Measurements from ENCODE around the gene TSSK2. TPM values are rescaled to one million over a fixed set of nuclear protein-coding genes. Genes with fewer than 3 reads are reported as not detected.
A peak's percentile ranks its signal among the peaks of the same experiment; 100 is the strongest.

Gene TSSK2
- total and polyA plus RNA-seq, 4 donors: 0.08 to 0.25 (median 0.08) TPM; not detected in 1

GRCh38 chr22:19115628-19116027, 15.5 kb upstream of the TSSK2 start:
- H3K9me3 ChIP-seq (ENCODE audit: control insufficient read depth in 4 of 4, insufficient read depth in 3 of 4, low read length in 3 of 4): no peaks in the 10 kb centered on the region
- 76 to 78% methylated on average over 4 of the region's 4 CpGs for WGBS, 2 donors
- no peak for ATAC-seq (ENCODE audit: insufficient read depth, low FRiP score)
- DNase-seq: no peak
- peaks cover 4 to 47% (median 19%) of the 10 kb centered on the region in 5 donors for H3K4me1 ChIP-seq (ENCODE audit: control insufficient read depth in 5 of 5, insufficient read depth in 5 of 5, low read length in 5 of 5)
- H3K4me3 ChIP-seq: no peak overlapping the region
- no peak for TF ChIP-seq CTCF (IDR thresholded peaks at IDR 0.05; ENCODE audit: control extremely low read depth, extremely low read depth)
- no peaks in the 10 kb centered on the region for H3K27me3 ChIP-seq (ENCODE audit: control insufficient read depth in 3 of 3, insufficient read depth in 3 of 3, low read length in 2 of 3)
- peaks cover 0 to 2% (median 0%) of the 10 kb centered on the region in 4 donors for H3K36me3 ChIP-seq (ENCODE audit: control insufficient read depth in 4 of 4, insufficient read depth in 4 of 4, low read length in 4 of 4)
- no peak overlapping the region for H3K9ac ChIP-seq (ENCODE audit: insufficient read depth in 1 of 2, low read length in 2 of 2)
- no peak overlapping the region for H3K27ac ChIP-seq (ENCODE audit: low read depth in 1 of 2, low read length in 1 of 2)

GRCh38 chr22:19117111-19117512, 14.0 kb upstream of the TSSK2 start:
- Histone ChIP-seq H3K27me3 (ENCODE audit: control insufficient read depth in 3 of 3, insufficient read depth in 3 of 3, low read length in 2 of 3) (no peaks in the 10 kb centered on the region), H3K36me3 (ENCODE audit: control insufficient read depth in 4 of 4, insufficient read depth in 4 of 4, low read length in 4 of 4) (no peaks in the 10 kb centered on the region), H3K4me3 (no peak overlapping the region), H3K27ac (ENCODE audit: low read depth in 1 of 2, low read length in 1 of 2) (peak overlapping the region in 1 of 2 donors; percentile 75), H3K4me1 (ENCODE audit: control insufficient read depth in 5 of 5, insufficient read depth in 5 of 5, low read length in 5 of 5) (peaks cover 4 to 45% (median 20%) of the 10 kb centered on the region in 5 donors), H3K9ac (ENCODE audit: insufficient read depth in 1 of 2, low read length in 2 of 2) (no peak overlapping the region), H3K9me3 (ENCODE audit: control insufficient read depth in 4 of 4, insufficient read depth in 3 of 4, low read length in 3 of 4) (no peaks in the 10 kb centered on the region)
- no peak for DNase-seq
- TF ChIP-seq CTCF (IDR thresholded peaks at IDR 0.05; ENCODE audit: control extremely low read depth, extremely low read depth): no peak
- 56 to 69% methylated on average over 9 of the region's 9 CpGs for WGBS, 2 donors
- no peak for ATAC-seq (ENCODE audit: insufficient read depth, low FRiP score)

- Histone ChIP-seq H3K27ac (ENCODE audit: low read depth in 1 of 2, low read length in 1 of 2) (no peak overlapping the region), H3K9ac (ENCODE audit: insufficient read depth in 1 of 2, low read length in 2 of 2) (no peak overlapping the region), H3K9me3 (ENCODE audit: control insufficient read depth in 4 of 4, insufficient read depth in 3 of 4, low read length in 3 of 4) (no peaks in the 10 kb centered on the region), H3K27me3 (ENCODE audit: control insufficient read depth in 3 of 3, insufficient read depth in 3 of 3, low read length in 2 of 3) (no peaks in the 10 kb centered on the region), H3K4me3 (no peak overlapping the region), H3K36me3 (ENCODE audit: control insufficient read depth in 4 of 4, insufficient read depth in 4 of 4, low read length in 4 of 4) (no peaks in the 10 kb centered on the region), H3K4me1 (ENCODE audit: control insufficient read depth in 5 of 5, insufficient read depth in 5 of 5, low read length in 5 of 5) (peaks cover 4 to 45% (median 20%) of the 10 kb centered on the region in 5 donors)
- DNase-seq (no peak), ATAC-seq (ENCODE audit: insufficient read depth, low FRiP score) (no peak)
- WGBS, 2 donors: 93 to 99% methylated on average over 4 of the region's 4 CpGs
- TF ChIP-seq CTCF (IDR thresholded peaks at IDR 0.05; ENCODE audit: control extremely low read depth, extremely low read depth): no peak
Observed at GRCh38 chr22:19118329-19118880, 12.7 kb upstream of the TSSK2 start.

GRCh38 chr22:19119949-19120348, 11.2 kb upstream of the TSSK2 start:
- no peak for ATAC-seq (ENCODE audit: insufficient read depth, low FRiP score)
- Histone ChIP-seq H3K27me3 (ENCODE audit: control insufficient read depth in 3 of 3, insufficient read depth in 3 of 3, low read length in 2 of 3) (no peaks in the 10 kb centered on the region), H3K9me3 (ENCODE audit: control insufficient read depth in 4 of 4, insufficient read depth in 3 of 4, low read length in 3 of 4) (no peaks in the 10 kb centered on the region), H3K27ac (ENCODE audit: low read depth in 1 of 2, low read length in 1 of 2) (peak overlapping the region in 1 of 2 donors; percentile 40), H3K4me3 (no peak overlapping the region), H3K9ac (ENCODE audit: insufficient read depth in 1 of 2, low read length in 2 of 2) (no peak overlapping the region), H3K36me3 (ENCODE audit: control insufficient read depth in 4 of 4, insufficient read depth in 4 of 4, low read length in 4 of 4) (no peaks in the 10 kb centered on the region), H3K4me1 (ENCODE audit: control insufficient read depth in 5 of 5, insufficient read depth in 5 of 5, low read length in 5 of 5) (peaks cover 4 to 39% (median 16%) of the 10 kb centered on the region in 5 donors)
- no peak for DNase-seq
- no peak for TF ChIP-seq CTCF (IDR thresholded peaks at IDR 0.05; ENCODE audit: control extremely low read depth, extremely low read depth)
- 81 to 86% methylated on average over 8 of the region's 8 CpGs for WGBS, 2 donors

Data from lung (tissue), 12 donors.